Endothelial cell of umbilical vein (primary cell): ENCODE data around the gene DDX59. TPM values are rescaled to one million over a fixed set of nuclear protein-coding genes. Genes with fewer than 3 reads are reported as not detected.

Source experiments
- BruUV-seq: library from RNA; stranded (reverse); fragments of 400-500 nt; replicated peaks from 2 replicates; lab custom pipeline; 2021; lab: Mats Ljungman, UMichigan
- CTCF ChIA-PET: fragments of 300-600, 350-600 bp; sonication (Branson Sonifier 250); formaldehyde crosslinking; loops from one replicate; lab custom pipeline; 2021; ENCODE audit warnings: antibody characterized with exemption, inconsistent platforms; lab: Charles Lee
- POLR2A ChIA-PET: fragments of 300-600, 350-600 bp; sonication (Branson Sonifier 250); formaldehyde crosslinking; loops from one replicate; lab custom pipeline; 2021; ENCODE audit warnings: antibody characterized with exemption, inconsistent platforms; lab: Charles Lee
- DNase-seq: peaks from one replicate; pipeline ENCODE4 v3.0.0-alpha.2; 2011; ENCODE audit warnings: low read depth, low spot score
- FAIRE-seq: peaks from 2 replicates; lab custom pipeline; 2011; peaks lifted over from hg19 to GRCh38; lab: Jason Lieb, UNC
- H2AFZ ChIP-seq: 2 replicates; pipeline ENCODE4 v1.6.0; 2012; ENCODE audit warnings: low read depth, low read length, control low read depth, inconsistent platforms
- H3K27ac ChIP-seq: 2 replicates; pipeline ENCODE4 v1.5.1; 2011; ENCODE audit warnings: low read depth, mild to moderate bottlenecking, control low read depth, low read length, moderate library complexity; ENCODE audit not compliant: insufficient read depth
- H3K27me3 ChIP-seq, 2 experiments: 2 replicates each; pipeline versions ENCODE4 v1.6.0 to v1.6.1; 2011; ENCODE audit warnings: low read length in 2 of 2, mixed read lengths in 1 of 2; ENCODE audit not compliant: control insufficient read depth in 2 of 2, insufficient read depth in 2 of 2
- H3K36me3 ChIP-seq, 2 experiments: 2 replicates in 1 of 2; 3 replicates in 1 of 2; pipeline ENCODE4 v1.5.1; 2011; ENCODE audit warnings: low read length in 2 of 2, mild to moderate bottlenecking in 1 of 2, moderate library complexity in 1 of 2; ENCODE audit not compliant: control insufficient read depth in 2 of 2, insufficient read depth in 2 of 2; ENCODE audit errors: extremely low read depth in 1 of 2
- H3K4me1 ChIP-seq: 3 replicates; pipeline ENCODE4 v1.5.1; 2011; ENCODE audit warnings: mild to moderate bottlenecking, low read length; ENCODE audit not compliant: control insufficient read depth, insufficient read depth; ENCODE audit errors: extremely low read depth
- H3K4me2 ChIP-seq: 2 replicates; pipeline ENCODE4 v1.6.1; 2011; ENCODE audit warnings: low read length, control low read depth, mixed read lengths; ENCODE audit not compliant: insufficient read depth
- H3K4me3 ChIP-seq, 3 experiments: fragments of 200-600 bp in 1 of 3; sonication (generic), shearing (Covaris generic) in 1 of 3; replicated peaks in 1 of 3; 2 replicates each; pipeline ENCODE4 v1.5.1; 2011 to 2016; ENCODE audit warnings: control low read depth in 3 of 3, low read length in 3 of 3, mild to moderate bottlenecking in 2 of 3, inconsistent platforms in 1 of 3, low read depth in 1 of 3, moderate library complexity in 1 of 3; ENCODE audit not compliant: insufficient read depth in 1 of 3
- H3K79me2 ChIP-seq: 2 replicates; pipeline ENCODE4 v1.6.0; 2012; ENCODE audit warnings: low read length, inconsistent platforms; ENCODE audit not compliant: control insufficient read depth, insufficient read depth
- H3K9ac ChIP-seq: replicated peaks from 2 replicates; pipeline ENCODE3; 2011; ENCODE audit warnings: low read length, control low read depth; ENCODE audit not compliant: insufficient read depth; ENCODE audit errors: extremely low read depth
- H3K9me1 ChIP-seq: replicated peaks from 3 replicates; pipeline ENCODE4 v1.6.0; 2011; ENCODE audit warnings: mild to moderate bottlenecking, low read length; ENCODE audit not compliant: control insufficient read depth, insufficient read depth; ENCODE audit errors: extremely low read depth
- H3K9me3 ChIP-seq: replicated peaks from 2 replicates; pipeline ENCODE4 v1.5.1; 2012; ENCODE audit warnings: low read length, inconsistent platforms; ENCODE audit not compliant: control insufficient read depth, insufficient read depth
- H4K20me1 ChIP-seq: replicated peaks from 2 replicates; pipeline ENCODE3; 2011; ENCODE audit warnings: mild to moderate bottlenecking, low read length; ENCODE audit not compliant: control insufficient read depth, insufficient read depth; ENCODE audit errors: extremely low read depth
- CTCF ChIP-seq, 2 donors: IDR thresholded peaks; 1 replicate in 1 of 2; 2 replicates in 1 of 2; pipeline ENCODE4 v1.5.1; 2011; ENCODE audit warnings: low read length in 2 of 2, mild to moderate bottlenecking in 2 of 2, moderate library complexity in 2 of 2, control low read depth in 1 of 2, inconsistent platforms in 1 of 2, low read depth in 1 of 2; ENCODE audit not compliant: insufficient read depth in 1 of 2; ENCODE audit errors: extremely low read depth in 1 of 2
- EZH2 ChIP-seq: IDR thresholded peaks from 2 replicates; pipeline ENCODE4 v1.6.1; 2012; ENCODE audit warnings: borderline replicate concordance, low read depth, mild to moderate bottlenecking, moderate library complexity, low read length, inconsistent platforms; ENCODE audit not compliant: severe bottlenecking
- FOS ChIP-seq: IDR thresholded peaks from 2 replicates; pipeline ENCODE4 v1.6.1; 2011; ENCODE audit warnings: mild to moderate bottlenecking, low read length, moderate library complexity, borderline replicate concordance; ENCODE audit not compliant: insufficient read depth
- GATA2 ChIP-seq: IDR thresholded peaks from 2 replicates; pipeline ENCODE4 v1.7.0; 2011; ENCODE audit warnings: low read depth, mild to moderate bottlenecking, moderate library complexity, mixed read lengths, low read length; ENCODE audit not compliant: insufficient read length, insufficient read depth
- JUN ChIP-seq: IDR thresholded peaks from 2 replicates; pipeline ENCODE4 v1.6.1; 2011; ENCODE audit warnings: borderline replicate concordance, low read depth; ENCODE audit not compliant: insufficient read length, insufficient read depth
- MAX ChIP-seq: IDR thresholded peaks from 2 replicates; pipeline ENCODE4 v1.6.1; 2011; ENCODE audit not compliant: insufficient read depth, insufficient read length
- MYC ChIP-seq: IDR thresholded peaks from one replicate; pipeline ENCODE4 v1.6.1; 2011; ENCODE audit warnings: mild to moderate bottlenecking, low read depth, low read length
- POLR2A ChIP-seq: IDR thresholded peaks from 2 replicates; pipeline ENCODE4 v1.6.1; 2012; ENCODE audit warnings: low read depth, mild to moderate bottlenecking, control low read depth, low read length
- POLR2AphosphoS5 ChIP-seq: IDR thresholded peaks from 2 replicates; pipeline ENCODE4 v1.6.1; 2012; ENCODE audit warnings: low read depth, mild to moderate bottlenecking, control low read depth, low read length, moderate library complexity; ENCODE audit not compliant: insufficient read depth
- dilution Hi-C: fragments of 300-500 bp; cut with MboI; formaldehyde crosslinking; loops from one replicate; pipeline ENCODE4 v1.15.0; 2019; ENCODE audit warnings: low sequenced_read_pairs; ENCODE audit not compliant: extremely low pct_ligation_motif_present
- intact Hi-C: fragments of 100-400 bp; cut with micrococcal nuclease; formaldehyde crosslinking; loops from one replicate; pipeline ENCODE4 v1.10.0; 2022
- polyA plus RNA-seq, 4 experiments: library from polyadenylated mRNA; depleted of rRNA in 3 of 4; stranded (reverse) in 3 of 4; unstranded in 1 of 4; fragments of >200 nt; gene quantifications; 2 replicates each; pipeline versions ENCODE4 v1.2.1 to v1.2.3, GENCODE V29; 2011 to 2012; ENCODE audit warnings: missing spikeins in 1 of 4
- total RNA-seq: library from RNA; stranded (reverse); gene quantifications from 2 replicates; pipeline ENCODE4 v1.2.3, GENCODE V29; 2021

The DDX59 gene
- total and polyA plus RNA-seq, 2 donors (not counting 3 experiments of a cell fraction or from before 2014, with no cell fraction given): 8.1 to 17.7 TPM

GRCh38 chr1:200708769-200709168 lies 39.1 kb upstream of the DDX59 start:
- no peaks in the 10 kb centered on the region for H3K9me1 ChIP-seq
- intact Hi-C loops (no loop called here), dilution Hi-C loops (no loop called here)
- BruUV-seq: no TSS peak
- H3K4me3 ChIP-seq: no peak overlapping the region
- H3K9me3 ChIP-seq: no peaks in the 10 kb centered on the region
- no peak overlapping the region for H3K27ac ChIP-seq
- TF ChIP-seq JUN (no peak), MAX (no peak), GATA2 (no peak), POLR2AphosphoS5 (no peak), POLR2A (no peak), FOS (no peak), MYC (no peak), CTCF (IDR thresholded peaks at IDR 0.05; ENCODE audit: extremely low read depth in 1 of 2, insufficient read depth in 1 of 2, low read depth in 1 of 2, low read length in 2 of 2) (no peak), EZH2 (no peak)
- no peaks in the 10 kb centered on the region for H3K79me2 ChIP-seq
- no peaks in the 10 kb centered on the region for H4K20me1 ChIP-seq
- DNase-seq: no peak
- peaks cover 0 to 1% of the 10 kb centered on the region in 2 experiments for H3K27me3 ChIP-seq
- FAIRE-seq: no peak
- no peaks in the 10 kb centered on the region for H3K4me1 ChIP-seq
- H2AFZ ChIP-seq: no peak overlapping the region
- H3K36me3 ChIP-seq: no peaks in the 10 kb centered on the region
- no peak overlapping the region for H3K4me2 ChIP-seq
- POLR2A ChIA-PET: no interaction called here
- CTCF ChIA-PET: interaction anchor here (1.2 kb wide), 1 partner anchor 87 kb away, joined by 3 read pairs; no protein-coding TSS in a partner anchor
- no peak overlapping the region for H3K9ac ChIP-seq
